GM12865 (cell line): ENCODE results near the gene FCRLA.
"Not testable (repeated sequence)": the region's sequence is repeated elsewhere in the genome, so short reads cannot be mapped to it uniquely, and the experiment has no call there.

ENCODE experiments used
- DNase-seq: peaks from one replicate; pipeline ENCODE4 v3.0.0; 2010; ENCODE audit warnings: low read depth
- H3K4me3 ChIP-seq: 2 replicates; pipeline ENCODE4 v1.5.1; 2011; ENCODE audit warnings: mild to moderate bottlenecking, low read depth, low read length, control low read depth
- TF ChIP-seq, protein P1 (sequence below): IDR thresholded peaks from 2 replicates; pipeline ENCODE4 v1.5.1; 2011; ENCODE audit warnings: low read length, control low read depth, low read depth, inconsistent platforms; ENCODE audit not compliant: insufficient read depth; ENCODE audit errors: missing control alignments

FCRLA gene

DNA sequence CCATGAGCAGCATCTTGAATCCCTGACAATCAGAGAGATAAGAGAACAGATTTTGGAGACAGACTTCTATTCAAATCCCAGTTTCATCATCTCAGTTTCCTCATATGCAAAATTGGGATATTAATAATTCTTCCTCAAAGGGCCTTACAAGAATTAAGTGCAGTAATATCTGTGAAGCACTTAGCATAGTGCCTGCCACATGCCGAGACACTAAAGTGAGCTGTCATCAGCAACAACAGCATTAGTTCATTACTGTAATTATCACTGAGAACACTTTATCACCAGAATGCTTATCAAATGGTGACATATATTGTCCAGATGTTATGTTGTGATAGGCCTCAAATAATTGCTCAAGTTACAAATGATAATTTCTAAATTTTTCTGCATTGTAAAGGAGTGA is 13.4 kb downstream of the FCRLA start:
- TF ChIP-seq, protein P1, sequence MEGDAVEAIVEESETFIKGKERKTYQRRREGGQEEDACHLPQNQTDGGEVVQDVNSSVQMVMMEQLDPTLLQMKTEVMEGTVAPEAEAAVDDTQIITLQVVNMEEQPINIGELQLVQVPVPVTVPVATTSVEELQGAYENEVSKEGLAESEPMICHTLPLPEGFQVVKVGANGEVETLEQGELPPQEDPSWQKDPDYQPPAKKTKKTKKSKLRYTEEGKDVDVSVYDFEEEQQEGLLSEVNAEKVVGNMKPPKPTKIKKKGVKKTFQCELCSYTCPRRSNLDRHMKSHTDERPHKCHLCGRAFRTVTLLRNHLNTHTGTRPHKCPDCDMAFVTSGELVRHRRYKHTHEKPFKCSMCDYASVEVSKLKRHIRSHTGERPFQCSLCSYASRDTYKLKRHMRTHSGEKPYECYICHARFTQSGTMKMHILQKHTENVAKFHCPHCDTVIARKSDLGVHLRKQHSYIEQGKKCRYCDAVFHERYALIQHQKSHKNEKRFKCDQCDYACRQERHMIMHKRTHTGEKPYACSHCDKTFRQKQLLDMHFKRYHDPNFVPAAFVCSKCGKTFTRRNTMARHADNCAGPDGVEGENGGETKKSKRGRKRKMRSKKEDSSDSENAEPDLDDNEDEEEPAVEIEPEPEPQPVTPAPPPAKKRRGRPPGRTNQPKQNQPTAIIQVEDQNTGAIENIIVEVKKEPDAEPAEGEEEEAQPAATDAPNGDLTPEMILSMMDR: no peak
- no peak overlapping the region for H3K4me3 ChIP-seq
- no peak for DNase-seq

DNA sequence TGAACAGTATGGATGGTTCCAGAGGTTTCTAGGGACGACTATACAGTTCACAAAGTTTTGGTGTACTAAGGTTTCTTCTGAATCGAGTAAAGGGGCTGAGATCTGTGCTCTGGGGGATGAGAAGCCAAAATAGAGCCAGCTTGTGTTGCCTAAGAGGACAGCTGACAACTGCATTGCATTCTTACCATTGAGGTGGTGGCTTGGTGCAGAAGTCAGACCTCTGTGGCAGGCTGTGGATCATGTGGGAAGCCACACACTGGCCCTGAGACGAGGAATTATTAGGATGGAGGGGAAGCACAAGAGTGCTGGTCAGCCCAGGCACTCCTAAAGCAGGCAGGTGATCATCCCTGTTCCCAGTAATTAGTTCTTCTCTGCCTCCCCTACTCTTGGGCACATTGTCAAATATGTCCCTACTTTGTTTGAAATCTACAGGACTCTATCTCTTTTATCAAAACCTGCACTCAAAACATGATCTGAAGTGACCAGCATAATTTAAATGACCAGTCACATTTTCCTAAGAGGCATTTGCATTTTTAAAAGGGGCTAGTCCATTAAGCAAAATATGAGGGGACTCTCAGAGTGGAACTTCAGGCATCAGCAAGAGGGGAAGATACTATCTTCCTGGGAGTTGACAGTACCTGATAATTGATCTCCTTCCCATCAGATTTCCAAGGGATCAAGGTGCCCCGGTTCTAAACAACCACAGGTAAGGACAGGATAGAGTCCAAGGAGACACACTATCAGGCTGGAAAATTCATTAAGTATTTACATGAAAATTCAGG is 14.1 kb downstream of the FCRLA start, which contains the start of gene FCRLB:
Gene FCRLB, plus strand, starts transcription at position 589 of the 782 bp plus-strand sequence. CDS start 1,129 bp downstream, outside the sequence.
- TF ChIP-seq, protein P1: no peak
- DNase-seq: no peak
- H3K4me3 ChIP-seq: no peak within 1 kb of the TSS

DNA sequence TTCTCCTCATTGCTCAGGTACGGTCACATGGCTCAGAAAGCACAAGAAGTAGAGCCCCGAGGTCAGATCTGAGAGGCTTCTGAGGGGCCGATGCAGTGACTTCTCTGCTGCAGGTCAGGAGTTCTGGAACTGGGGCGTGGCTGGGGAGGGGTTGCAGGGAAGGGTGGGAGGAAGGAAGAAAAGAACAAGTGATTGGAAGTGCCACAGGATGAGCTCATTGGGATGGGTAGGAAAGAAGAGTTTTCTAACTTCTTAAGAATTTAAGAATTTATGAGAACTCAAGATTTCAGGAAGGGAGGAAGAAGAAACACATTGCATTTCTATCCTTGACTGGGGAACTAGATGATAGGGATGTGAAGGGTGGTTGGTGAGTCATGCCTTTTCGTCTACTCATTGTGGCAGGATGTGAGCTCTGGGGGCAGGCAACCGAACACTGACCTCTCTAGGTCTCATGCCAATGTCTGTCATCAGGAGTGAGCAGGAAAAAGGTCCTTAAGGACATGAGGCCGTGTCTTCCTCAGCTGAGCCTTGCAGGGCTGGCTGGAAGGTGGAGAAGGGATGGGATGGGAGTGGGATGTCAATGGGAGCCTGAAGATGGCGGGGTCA is 14.8 kb downstream of the FCRLA start:
- H3K4me3 ChIP-seq: no peak overlapping the region
- TF ChIP-seq, protein P1: no peak
- peak; percentile 33 for DNase-seq

DNA sequence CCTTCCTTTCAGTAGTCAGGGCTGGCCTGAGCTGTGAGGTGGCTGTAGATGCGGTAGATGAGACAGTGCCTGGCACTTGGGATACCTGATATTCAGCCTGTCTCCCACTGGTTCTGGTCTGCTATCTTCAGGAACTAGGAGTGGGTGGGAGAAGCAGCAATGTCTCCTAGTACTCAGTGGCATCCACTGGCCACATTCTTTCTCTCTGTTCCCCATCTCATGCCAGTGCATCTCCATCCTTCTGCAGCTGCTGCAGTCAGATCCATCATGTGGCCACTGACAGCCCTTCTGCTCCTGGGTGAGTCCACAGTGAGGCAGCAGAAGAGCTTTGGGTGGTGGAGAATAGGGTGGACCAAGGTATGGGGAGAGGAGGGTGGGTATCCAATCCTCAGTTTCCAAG is 15.4 kb downstream of the FCRLA start:
- no peak for DNase-seq
- no peak overlapping the region for H3K4me3 ChIP-seq
- TF ChIP-seq, protein P1: no peak

DNA sequence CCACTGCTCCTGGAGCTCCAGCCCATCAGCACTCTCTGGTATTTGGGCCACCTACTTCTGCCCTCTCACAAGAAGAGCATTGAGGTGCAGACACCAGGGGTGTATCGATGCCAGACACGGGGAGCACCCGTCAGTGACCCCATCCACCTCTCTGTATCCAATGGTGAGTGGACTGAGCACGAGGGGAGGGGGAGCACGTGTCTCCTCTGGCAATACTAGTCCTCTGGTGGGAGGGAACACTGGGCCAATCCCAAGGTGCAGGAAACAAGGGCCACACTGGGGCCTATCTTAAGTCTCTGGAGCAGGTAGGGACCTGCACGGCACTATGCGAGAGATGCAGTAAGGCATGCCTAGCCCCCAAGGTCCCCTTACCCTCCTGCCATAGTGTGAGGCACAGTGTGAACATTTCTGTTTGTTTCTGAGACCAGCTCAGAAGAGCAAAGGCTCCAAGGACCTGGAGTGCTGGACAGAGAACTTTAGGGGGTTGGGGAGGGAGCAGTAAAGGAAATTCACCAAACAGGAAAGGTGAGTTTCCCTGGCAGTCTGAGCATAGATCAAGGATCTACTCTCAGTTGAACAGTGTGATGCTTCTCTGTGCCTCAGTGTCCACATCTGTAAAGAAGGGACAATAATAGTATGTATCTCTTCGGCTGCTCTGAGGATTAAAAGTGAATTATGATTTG is 16.6 kb downstream of the FCRLA start:
- TF ChIP-seq, protein P1: no peak
- DNase-seq: no peak
- H3K4me3 ChIP-seq: no peak overlapping the region

DNA sequence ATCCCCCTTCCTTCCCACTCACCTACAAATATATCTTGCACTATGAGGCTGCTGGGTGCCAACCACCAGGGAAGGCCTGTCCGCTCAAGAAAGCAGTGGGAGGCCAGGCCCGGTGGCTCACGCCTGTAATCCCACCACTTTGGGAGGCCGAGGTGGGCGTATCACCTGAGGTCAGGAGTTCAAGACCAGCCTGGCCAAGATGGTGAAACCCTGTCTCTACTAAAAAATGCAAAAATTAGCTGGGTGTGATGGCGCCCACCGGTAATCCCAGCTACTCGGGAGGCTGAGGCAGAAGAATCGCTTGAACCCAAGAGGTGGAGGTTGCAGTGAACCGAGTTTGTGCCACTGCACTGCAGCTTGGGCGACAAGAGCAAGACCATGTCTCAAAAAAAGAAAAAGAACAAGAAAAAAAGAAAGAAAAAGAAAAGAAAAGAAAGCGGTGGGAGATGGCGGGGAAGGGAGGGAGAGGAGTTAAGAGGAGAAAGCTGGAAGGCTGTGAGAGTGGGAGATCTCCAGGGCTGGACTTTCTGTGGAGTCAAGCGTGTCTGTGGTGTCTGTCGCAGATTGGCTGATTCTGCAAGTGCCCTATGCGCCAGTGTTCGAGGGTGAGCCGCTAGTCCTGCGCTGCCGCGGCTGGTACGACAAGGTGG is 18.4 kb downstream of the FCRLA start:
- H3K4me3 ChIP-seq: peak overlapping the region; percentile 94
- DNase-seq: not testable (repeated sequence)
